ENCODE data around the gene KCND3.

Gene KCND3

GRCh38 chr1:111988377-111988742 is 1.1 kb downstream of the KCND3 start:
- DNase-seq (ENCODE audit: low spot score) = no peak

GRCh38 chr1:111987502-111987901 is 2.0 kb downstream of the KCND3 start:
- DNase-seq (ENCODE audit: low spot score) = no peak

GRCh38 chr1:111983500-111983899 is 6.0 kb downstream of the KCND3 start:
- no peak for DNase-seq (ENCODE audit: low spot score)

GRCh38 chr1:111982428-111982827 is 7.0 kb downstream of the KCND3 start:
- DNase-seq (ENCODE audit: low spot score) = no peak

DNA sequence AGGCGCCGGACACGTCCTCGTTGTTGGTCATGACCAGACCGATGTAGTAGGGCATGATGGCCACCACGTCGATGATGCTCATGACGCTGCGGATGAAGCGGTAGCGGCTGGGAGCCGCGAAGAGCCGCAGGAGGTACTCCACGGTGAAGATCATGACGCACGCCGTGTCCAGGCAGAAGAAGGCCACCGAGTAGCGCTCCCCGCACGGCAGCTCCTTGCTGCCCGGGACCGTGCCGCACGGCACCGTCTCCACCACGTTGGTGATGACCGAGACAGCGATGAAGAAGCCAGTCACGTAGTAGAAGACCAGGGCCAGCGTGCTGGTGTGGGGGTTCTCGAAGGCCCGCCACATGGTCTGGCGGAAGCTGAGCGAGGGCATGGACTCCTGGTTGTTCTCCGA is 7.6 kb downstream of the KCND3 start:
- no peak for DNase-seq (ENCODE audit: low spot score)

GRCh38 chr1:111981090-111981489 is 8.4 kb downstream of the KCND3 start:
- no peak for DNase-seq (ENCODE audit: low spot score)

DNA sequence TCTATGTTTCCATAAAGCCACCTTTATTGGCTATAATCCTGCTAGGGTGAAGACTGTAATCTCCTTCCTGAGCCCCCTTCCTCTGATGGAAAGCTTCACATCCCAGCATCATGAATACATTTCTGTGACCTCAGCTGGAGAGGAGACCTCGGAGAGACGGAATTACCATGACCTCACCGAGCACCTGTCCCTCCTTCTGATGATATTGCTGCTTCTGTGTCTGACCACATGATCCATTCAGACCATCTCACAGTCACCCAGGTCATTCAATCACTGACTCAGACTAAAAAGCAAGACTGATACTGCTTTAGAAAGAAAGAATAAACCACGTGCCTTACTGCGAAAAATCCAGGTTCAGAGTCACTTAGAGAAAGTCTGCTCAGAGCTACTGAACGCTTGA is 8.8 kb downstream of the KCND3 start:
- DNase-seq (ENCODE audit: low spot score) = no peak

GRCh38 chr1:111978695-111979094 is 10.8 kb downstream of the KCND3 start:
- DNase-seq (ENCODE audit: low spot score) = no peak

GRCh38 chr1:111977378-111977777 is 12.1 kb downstream of the KCND3 start:
- DNase-seq (ENCODE audit: low spot score) = no peak

GRCh38 chr1:111976842-111977241 is 12.6 kb downstream of the KCND3 start:
- peak; percentile 52 for DNase-seq (ENCODE audit: low spot score)

DNA sequence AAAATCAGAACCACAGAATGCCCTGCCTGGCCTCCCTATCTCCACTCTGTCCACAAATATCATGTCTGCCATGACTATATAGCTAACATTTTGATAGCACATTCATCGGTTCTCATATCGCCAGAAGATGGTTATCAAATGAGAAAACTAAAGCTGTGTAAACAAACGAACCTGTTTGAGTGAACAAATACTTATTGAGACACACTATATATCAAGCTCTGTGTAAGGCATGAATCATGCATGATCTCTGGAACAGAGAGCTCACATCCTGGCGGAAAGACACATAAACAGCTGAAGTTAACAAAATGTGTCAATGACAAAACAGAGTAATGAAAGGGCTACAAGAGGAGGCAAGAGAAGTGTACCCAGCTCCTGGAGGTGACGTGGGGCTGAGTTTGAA is 13.1 kb downstream of the KCND3 start:
- peak; percentile 18 for DNase-seq (ENCODE audit: low spot score)

DNA sequence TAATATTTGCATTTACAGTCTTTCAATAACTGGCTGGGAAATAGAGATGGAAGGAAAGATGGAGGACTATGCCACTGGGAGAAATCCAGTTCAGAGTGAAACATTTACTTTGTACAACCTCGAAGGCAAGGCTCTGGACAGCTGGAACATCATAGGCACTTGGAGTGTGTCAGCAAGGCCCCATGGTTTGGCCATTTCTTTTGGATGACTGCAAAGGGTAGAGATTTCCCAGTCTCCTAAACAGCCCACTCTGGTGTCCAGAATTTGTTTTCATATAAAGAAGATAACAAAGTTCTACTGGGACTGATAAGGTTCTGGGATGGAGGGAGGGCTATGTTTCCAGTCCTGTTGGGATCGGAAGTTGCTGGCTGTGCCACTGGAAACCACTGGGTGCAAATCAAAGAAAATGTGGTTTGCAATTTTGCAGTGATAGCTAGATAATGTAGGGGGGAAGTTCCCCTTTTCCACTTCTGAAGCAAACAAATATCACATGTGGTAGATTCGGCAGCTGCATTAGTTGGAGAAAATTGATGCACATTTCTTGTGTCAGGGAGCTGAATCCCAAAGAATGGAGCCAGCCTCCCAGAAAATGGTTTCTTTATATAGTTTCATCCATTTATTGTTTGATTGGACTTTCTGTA is 16.2 kb downstream of the KCND3 start:
- DNase-seq (ENCODE audit: low spot score) = no peak

DNA sequence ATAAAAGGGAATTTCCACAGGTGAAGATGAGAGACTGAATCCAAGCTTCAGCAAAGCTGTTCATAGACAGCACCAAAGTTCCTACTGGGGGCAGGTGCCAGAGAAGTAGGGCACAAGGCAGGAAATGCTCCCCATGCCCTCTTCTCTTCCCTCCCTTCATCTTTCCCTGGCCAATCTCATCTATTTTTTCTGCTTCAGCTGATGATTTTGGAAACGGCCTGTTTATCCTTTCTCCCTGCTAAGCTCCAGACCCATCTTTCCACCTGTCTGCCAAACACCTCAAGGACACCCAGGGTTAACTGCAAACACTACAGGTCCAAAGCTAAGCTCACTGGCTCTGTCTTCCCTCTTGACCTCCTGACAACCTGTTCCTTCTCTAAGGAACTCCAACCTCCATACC is 18.1 kb downstream of the KCND3 start:
- DNase-seq (ENCODE audit: low spot score) = no peak

DNA sequence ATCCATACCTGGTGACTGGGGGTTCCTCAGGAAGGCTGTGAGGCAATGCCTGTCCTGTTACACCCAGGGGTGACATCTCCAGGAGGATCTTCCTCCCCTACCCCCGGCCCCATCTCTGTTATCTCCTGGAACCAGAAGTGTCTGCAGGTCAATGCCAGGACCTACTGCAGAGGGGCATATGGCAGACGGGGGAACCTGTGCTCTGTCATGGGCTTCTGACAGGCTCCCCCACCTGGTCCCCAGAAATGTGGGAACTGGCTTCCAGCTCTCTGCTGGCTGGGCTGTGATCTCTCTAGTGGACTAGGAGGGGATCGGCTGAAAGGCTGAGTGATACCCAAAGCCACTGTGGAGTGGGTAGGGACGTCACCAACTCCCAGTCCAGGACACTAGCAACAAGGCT is 21.0 kb downstream of the KCND3 start:
- no peak for DNase-seq (ENCODE audit: low spot score)

GRCh38 chr1:111967886-111968285 is 21.6 kb downstream of the KCND3 start:
- no peak for DNase-seq (ENCODE audit: low spot score)

- DNase-seq (ENCODE audit: low spot score) = no peak
Observed at GRCh38 chr1:111967067-111967690, 22.3 kb downstream of the KCND3 start.

DNA sequence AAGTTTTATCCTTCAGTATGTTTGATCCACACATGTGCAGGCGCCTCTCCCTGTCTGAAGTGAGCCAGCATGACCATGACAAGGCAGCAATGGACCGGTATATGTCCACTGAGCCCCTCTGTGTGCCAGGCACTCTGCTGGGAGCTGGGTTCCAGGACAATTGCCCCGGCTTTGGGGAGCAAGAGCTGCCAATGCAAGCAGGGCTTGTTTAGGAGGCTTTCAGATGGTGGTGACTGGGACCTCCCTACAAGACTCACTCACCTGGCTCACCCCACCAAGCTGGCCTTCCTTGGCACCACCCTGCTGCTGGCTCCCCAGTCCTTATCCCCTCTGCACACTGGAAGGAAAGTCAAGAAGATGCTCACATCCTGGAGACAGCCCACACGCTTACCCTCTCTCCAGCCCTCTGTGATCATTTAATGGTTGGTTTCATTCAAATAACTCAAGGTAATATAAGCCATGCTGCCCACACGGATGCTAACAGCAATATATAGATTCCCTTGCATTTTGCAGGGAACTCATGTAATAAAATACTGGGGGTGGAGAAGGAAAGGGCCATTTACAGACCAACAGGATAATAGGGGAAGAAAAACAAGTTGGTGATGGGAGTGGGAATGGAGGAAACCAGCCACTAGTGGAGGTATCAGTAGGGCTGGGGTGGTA is 23.6 kb downstream of the KCND3 start:
- DNase-seq (ENCODE audit: low spot score) = no peak

DNA sequence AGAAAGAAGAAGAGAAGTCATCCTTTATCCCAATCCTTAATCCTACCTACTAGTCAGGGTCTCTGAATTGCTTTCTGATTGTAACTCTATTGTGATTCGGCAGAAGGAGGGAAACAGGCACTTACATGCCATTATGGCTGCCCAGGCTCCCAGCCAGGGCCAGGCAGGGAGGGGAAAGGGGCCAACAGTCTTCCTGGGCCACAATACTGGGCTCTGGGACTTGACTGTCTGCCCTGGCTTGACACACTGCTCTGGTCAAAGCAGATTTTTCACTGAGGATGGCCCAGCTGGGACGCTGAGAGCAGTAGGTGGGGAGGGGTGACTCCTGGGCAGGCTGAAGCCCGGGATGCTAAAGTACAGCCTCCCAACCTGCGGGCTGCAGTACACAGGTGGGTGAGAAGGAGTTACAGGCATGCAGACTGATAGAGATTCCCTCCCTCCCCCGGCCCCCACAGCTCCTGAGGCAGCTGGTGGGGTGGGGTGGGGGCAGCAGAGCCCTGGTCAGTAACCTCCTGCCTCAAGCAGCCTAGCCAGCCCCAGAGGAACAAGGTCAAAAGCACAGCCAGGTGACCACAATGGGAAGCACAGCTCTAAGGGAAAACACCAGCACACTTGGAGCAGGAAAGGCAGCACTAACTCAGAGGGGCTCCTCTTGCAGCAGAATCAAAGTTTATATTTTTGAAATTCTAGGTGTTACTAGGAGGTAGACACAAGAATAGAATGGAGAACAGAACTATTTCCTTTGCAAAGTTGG is 25.3 kb downstream of the KCND3 start:
- DNase-seq (ENCODE audit: low spot score) = no peak

DNA sequence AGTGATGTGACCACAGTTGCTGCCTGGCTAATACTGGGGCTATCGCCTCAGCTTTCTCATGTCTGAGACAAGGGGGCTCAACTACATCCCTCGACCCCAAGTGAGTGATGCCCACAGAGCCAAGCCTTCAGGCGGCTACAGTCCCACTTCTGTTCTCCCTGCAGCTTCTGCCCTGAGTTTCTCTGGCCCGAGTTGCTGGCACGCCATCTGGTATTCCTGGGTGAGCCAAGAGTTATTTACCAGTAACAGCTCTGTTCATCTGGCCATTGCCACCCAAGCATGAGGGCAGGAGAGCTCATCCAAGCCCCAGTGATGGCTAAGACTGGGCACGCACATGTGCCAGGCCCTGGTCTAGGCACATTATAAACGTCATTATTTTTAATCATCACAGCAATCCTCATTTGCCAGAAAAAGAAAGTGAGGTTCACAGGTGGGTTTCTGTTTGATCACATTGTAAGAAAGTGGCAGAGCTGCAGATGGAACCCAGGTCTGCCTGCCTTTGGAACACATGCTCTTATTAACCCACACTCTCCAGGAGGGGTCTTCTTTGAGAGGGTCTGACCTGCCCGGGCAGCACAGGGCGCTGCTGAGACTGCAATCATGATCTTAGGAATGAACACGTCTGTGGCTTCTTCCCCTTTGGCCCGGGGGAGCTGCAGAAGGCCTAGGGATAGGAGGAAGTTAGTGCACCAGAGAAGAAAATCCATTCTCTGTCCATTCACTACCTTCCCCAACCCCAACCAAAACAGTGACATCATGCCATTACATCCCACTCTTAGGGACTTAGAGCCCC is 27.5 kb downstream of the KCND3 start:
- DNase-seq (ENCODE audit: low spot score) = no peak

GRCh38 chr1:111961016-111961415 is 28.5 kb downstream of the KCND3 start:
- no peak for DNase-seq (ENCODE audit: low spot score)

DNA sequence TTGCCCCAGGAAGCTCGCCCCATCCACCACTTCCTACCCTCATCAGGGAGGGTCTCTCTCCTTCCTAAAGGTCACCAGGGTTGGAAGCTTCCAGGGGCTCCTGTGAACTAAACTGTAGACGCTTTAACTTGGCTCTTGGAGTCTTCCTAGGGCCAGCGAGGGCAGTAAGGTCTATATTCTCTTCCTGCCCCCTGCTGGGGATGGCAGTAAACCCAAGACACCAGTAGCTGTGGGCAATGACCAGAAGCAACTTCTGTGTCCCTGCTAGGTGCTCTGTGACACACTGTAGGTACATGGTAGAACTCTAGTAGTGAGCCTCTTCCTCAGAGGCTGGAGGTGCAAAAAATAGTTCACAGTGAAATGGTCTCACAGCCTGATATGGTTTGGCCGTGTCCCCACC is 30.0 kb downstream of the KCND3 start:
- DNase-seq (ENCODE audit: low spot score) = no peak

DNA sequence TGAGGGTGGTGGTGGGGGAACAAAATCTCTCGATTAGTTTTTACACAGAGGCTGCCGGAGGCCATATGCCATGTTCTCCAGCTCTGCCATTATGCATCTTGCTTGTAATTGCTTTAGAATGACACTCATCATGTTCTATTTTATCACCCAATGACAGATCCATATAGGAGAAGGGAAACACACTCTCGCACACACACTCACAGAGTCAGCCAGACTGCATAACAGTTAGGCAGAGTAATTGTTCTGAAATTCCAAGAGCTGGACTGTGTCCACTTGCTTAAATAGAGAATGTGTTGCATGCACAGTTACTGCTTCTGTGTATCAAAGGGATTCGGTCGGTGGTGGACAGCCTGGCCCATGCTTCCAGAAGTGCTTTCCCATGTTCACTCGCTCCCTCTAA is 30.6 kb downstream of the KCND3 start:
- no peak for DNase-seq (ENCODE audit: low spot score)
